Measurements from ENCODE around the gene LITAFD. TPM values are rescaled to one million over a fixed set of nuclear protein-coding genes. Genes with fewer than 3 reads are reported as not detected.

The LITAFD gene
- total and polyA plus RNA-seq, 9 of the 15 experiments (the other 6 are each of a cell fraction or from before 2014, with no cell fraction given) = not detected

GRCh38 chr16:8907096-8907495 is 24.9 kb downstream of the LITAFD start (continued):
- TF ChIP-seq ZNF224 (CRISPR knock-in tag; IDR thresholded peaks at IDR 0.05) (no peak), ELF4 (CRISPR knock-in tag; IDR thresholded peaks at IDR 0.05) (no peak), ZNF586 (CRISPR knock-in tag; conservative IDR thresholded peaks at IDR 0.05) (no peak)

DNA sequence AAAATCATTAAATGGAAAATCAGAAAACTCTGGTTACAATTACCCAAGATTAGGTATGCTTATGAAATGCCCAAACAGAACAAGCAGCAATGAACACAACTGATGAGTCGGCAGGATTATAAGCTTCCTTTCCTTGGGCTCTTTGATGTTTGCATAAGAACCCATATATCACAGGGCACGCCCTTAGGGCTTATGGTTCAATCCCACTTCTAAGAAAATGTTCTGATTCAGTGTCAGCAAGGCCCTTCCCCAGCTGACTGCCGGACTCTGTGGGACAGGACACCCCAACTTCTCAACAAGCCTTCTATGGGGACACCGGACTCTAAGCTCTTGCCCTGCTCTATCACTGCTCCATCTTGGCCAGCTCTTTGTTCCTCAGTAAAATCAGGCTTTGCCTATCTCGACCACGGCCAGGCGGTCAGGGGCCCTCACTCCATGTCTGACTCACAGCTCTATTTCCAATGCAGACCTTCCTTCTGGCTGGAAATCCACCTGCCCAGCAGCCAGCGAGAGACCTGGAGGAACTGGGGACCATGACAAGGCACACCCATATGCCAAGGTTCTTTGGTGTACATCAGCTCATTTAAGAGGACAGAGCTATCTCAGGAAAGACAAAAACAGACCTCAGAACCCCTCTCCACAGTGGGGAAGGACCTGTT is 26.8 kb downstream of the LITAFD start:
- BruUV-seq (replicated peaks) = no TSS peak
- H3K9me1 ChIP-seq (ENCODE audit: control insufficient read depth, insufficient read depth, low read length) = no peaks in the 10 kb centered on the region
- no peak overlapping the region for H2AFZ ChIP-seq (ENCODE audit: low read depth, low read length)
- ATAC-seq (no peak), DNase-seq (ENCODE audit: extremely low read depth in 1 of 4, low spot score in 3 of 4) (no peak), FAIRE-seq (no peak)
- no peaks in the 10 kb centered on the region for H3K9me3 ChIP-seq (replicated peaks; ENCODE audit: control insufficient read depth, insufficient read depth, low read depth, low read length)
- H3K9ac ChIP-seq (ENCODE audit: insufficient read depth in 1 of 2, low read depth in 2 of 2, low read length in 2 of 2) = no peak overlapping the region
- H3K4me3 ChIP-seq = no peak overlapping the region
- 0 out of 3 replicates have a peak, but pooled peaks cover 4% of the 10 kb centered on the region for H3K79me2 ChIP-seq (ENCODE audit: control insufficient read depth, insufficient read depth, low read length)
- ChIA-PET CTCF (ENCODE audit: low intra/inter-chr PET ratio) (no interaction called here), POLR2A (interaction anchor here (0.6 to 1.0 kb wide), 2 partner anchors 15 to 41 kb away, joined by 4 to 5 read pairs; no protein-coding TSS in a partner anchor)
- no peak overlapping the region for H3K4me2 ChIP-seq (ENCODE audit: insufficient read depth, low read length)
- peaks cover 3% of the 10 kb centered on the region; the same call in 1 of the 2 replicates for H4K20me1 ChIP-seq (replicated peaks; ENCODE audit: control insufficient read depth, insufficient read depth, low read length)
- in situ Hi-C loops (cut with MboI) = no loop called here
- H3K4me1 ChIP-seq (replicated peaks in 1 of 2; ENCODE audit: control insufficient read depth in 2 of 2, insufficient read depth in 2 of 2, low read length in 2 of 2) = no peaks in the 10 kb centered on the region
- no peaks in the 10 kb centered on the region for H3K27me3 ChIP-seq (ENCODE audit: control insufficient read depth in 2 of 2, insufficient read depth in 2 of 2, low read length in 2 of 2)
- intact Hi-C loops (cut with micrococcal nuclease) = loop anchor here (5.0 kb wide), 1 partner anchor 98 kb away; no protein-coding TSS in a partner anchor
- H3K36me3 ChIP-seq (ENCODE audit: control insufficient read depth, insufficient read depth, low read length) = peaks cover 89% of the 10 kb centered on the region
- 65% methylated on average over 8 of the region's 8 CpGs for WGBS (ENCODE audit: insufficient coverage, low coverage, missing lambda C conversion rate)
- no peak overlapping the region for H3K27ac ChIP-seq (ENCODE audit: extremely low read depth, low read depth, low read length)
- TF ChIP-seq ZFX (CRISPR knock-in tag; IDR thresholded peaks at IDR 0.05) = no peak
- no peak for TF ChIP-seq ELF2 (CRISPR knock-in tag; IDR thresholded peaks at IDR 0.05)
- peak; percentile 46 for TF ChIP-seq MEIS2 (IDR thresholded peaks at IDR 0.05; ENCODE audit: partially characterized antibody)
- TF ChIP-seq, protein P1, sequence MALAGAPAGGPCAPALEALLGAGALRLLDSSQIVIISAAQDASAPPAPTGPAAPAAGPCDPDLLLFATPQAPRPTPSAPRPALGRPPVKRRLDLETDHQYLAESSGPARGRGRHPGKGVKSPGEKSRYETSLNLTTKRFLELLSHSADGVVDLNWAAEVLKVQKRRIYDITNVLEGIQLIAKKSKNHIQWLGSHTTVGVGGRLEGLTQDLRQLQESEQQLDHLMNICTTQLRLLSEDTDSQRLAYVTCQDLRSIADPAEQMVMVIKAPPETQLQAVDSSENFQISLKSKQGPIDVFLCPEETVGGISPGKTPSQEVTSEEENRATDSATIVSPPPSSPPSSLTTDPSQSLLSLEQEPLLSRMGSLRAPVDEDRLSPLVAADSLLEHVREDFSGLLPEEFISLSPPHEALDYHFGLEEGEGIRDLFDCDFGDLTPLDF (CRISPR knock-in tag; IDR thresholded peaks at IDR 0.05) = no peak
- TF ChIP-seq NFE2 (IDR thresholded peaks at IDR 0.05; ENCODE audit: low read depth) = 0 out of 2 replicates have a peak, but pooled peaks have one; percentile 20
- TF ChIP-seq ZNF778 (CRISPR knock-in tag; IDR thresholded peaks at IDR 0.05) = no peak
- TF ChIP-seq, protein P2, sequence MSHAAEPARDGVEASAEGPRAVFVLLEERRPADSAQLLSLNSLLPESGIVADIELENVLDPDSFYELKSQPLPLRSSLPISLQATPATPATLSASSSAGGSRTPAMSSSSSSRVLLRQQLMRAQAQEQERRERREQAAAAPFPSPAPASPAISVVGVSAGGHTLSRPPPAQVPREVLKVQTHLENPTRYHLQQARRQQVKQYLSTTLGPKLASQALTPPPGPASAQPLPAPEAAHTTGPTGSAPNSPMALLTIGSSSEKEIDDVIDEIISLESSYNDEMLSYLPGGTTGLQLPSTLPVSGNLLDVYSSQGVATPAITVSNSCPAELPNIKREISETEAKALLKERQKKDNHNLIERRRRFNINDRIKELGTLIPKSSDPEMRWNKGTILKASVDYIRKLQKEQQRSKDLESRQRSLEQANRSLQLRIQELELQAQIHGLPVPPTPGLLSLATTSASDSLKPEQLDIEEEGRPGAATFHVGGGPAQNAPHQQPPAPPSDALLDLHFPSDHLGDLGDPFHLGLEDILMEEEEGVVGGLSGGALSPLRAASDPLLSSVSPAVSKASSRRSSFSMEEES (CRISPR knock-in tag; IDR thresholded peaks at IDR 0.05) = no peak
- TF ChIP-seq MAFF (IDR thresholded peaks at IDR 0.05; ENCODE audit: low read length) = peak; percentile 68; the same call in 1 of the 2 replicates
- TF ChIP-seq GATAD2B (IDR thresholded peaks at IDR 0.05; ENCODE audit: borderline replicate concordance) = no peak
- TF ChIP-seq, protein P3, sequence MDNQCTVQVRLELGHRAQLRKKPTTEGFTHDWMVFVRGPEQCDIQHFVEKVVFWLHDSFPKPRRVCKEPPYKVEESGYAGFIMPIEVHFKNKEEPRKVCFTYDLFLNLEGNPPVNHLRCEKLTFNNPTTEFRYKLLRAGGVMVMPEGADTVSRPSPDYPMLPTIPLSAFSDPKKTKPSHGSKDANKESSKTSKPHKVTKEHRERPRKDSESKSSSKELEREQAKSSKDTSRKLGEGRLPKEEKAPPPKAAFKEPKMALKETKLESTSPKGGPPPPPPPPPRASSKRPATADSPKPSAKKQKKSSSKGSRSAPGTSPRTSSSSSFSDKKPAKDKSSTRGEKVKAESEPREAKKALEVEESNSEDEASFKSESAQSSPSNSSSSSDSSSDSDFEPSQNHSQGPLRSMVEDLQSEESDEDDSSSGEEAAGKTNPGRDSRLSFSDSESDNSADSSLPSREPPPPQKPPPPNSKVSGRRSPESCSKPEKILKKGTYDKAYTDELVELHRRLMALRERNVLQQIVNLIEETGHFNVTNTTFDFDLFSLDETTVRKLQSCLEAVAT (IDR thresholded peaks at IDR 0.05) = no peak
- no peak for TF ChIP-seq HLTF (IDR thresholded peaks at IDR 0.05)
- no peak for TF ChIP-seq STAT5A (IDR thresholded peaks at IDR 0.05; ENCODE audit: borderline replicate concordance, low read length)
- TF ChIP-seq CHD4 (IDR thresholded peaks at IDR 0.05; ENCODE audit: insufficient read depth, insufficient replicate concordance, low read depth, low read length, poor library complexity, severe bottlenecking) = no peak
- no peak for TF ChIP-seq SMARCA4 (IDR thresholded peaks at IDR 0.05)
- TF ChIP-seq HOXB6 (CRISPR knock-in tag; IDR thresholded peaks at IDR 0.05; ENCODE audit: borderline replicate concordance) = no peak
